Upper lobe of left lung (tissue), 4 donors: ENCODE data around the gene FNDC3B.

Experiments used
- POLR2A ChIP-seq, 4 donors: fragments of 450-650 bp; IDR thresholded peaks; one replicate each; pipeline ENCODE4 v1.5.1; 2016 to 2017; ENCODE audit warnings: antibody characterized with exemption in 4 of 4, mild to moderate bottlenecking in 2 of 4
- TF ChIP-seq, protein P1 (sequence below), 6 experiments: fragments of 450-650 bp in 4 of 6; fragments of 200-600 bp in 2 of 6; sonication (generic) in 2 of 6; IDR thresholded peaks; one replicate each; pipeline ENCODE4 v1.5.1; 2016 to 2019; ENCODE audit warnings: antibody characterized with exemption in 6 of 6

DNA sequence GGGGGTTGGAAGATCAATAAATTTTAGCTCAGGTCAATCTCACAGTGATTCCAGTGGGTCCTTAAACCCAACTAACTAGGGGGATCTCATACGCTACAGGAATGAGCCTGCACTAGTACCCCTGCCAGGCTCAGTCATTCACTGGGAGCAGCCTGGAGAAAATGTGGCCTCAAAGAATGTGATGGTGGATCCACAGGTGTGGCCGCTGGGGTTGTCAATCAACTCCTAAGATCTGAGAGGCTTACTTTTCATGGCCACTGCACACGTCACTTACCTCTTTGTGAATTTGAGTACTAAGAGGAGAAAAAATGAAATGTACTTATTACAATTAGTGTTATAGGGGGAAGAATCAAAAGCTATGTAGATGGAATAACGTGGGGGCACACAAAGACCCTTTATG is 17.5 kb upstream of the FNDC3B start:
- TF ChIP-seq, protein P1, sequence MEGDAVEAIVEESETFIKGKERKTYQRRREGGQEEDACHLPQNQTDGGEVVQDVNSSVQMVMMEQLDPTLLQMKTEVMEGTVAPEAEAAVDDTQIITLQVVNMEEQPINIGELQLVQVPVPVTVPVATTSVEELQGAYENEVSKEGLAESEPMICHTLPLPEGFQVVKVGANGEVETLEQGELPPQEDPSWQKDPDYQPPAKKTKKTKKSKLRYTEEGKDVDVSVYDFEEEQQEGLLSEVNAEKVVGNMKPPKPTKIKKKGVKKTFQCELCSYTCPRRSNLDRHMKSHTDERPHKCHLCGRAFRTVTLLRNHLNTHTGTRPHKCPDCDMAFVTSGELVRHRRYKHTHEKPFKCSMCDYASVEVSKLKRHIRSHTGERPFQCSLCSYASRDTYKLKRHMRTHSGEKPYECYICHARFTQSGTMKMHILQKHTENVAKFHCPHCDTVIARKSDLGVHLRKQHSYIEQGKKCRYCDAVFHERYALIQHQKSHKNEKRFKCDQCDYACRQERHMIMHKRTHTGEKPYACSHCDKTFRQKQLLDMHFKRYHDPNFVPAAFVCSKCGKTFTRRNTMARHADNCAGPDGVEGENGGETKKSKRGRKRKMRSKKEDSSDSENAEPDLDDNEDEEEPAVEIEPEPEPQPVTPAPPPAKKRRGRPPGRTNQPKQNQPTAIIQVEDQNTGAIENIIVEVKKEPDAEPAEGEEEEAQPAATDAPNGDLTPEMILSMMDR (IDR thresholded peaks at IDR 0.05), result no peak
- TF ChIP-seq POLR2A (IDR thresholded peaks at IDR 0.05), result no peak
